Anterior cingulate cortex (tissue), 58 donors: Measurements from ENCODE around the gene MEX3C.

Experiments
- DNase-seq, 58 donors: peaks; one replicate each; lab custom pipeline; 2025; lab: John Stamatoyannopoulos, UW

MEX3C gene

DNA sequence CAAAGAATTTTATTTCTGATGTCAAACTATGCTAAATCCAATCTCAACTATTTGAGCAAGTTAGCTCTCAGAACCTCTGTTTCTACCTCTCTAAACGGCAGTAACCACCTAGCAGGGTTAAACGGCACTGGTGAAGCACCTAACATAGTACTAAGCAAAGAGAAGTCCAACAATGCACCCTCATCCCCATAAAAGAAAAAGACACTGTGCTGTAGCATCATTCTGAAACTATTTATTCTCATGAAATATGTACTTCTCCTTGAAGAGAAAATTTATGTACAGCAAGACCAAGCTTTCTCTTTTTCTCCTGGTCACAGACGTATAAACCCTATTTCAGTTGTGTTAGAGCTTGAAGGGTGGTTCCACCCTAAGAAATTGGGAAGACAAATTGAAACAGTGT is 4.8 kb downstream of the MEX3C start:
- no peak for DNase-seq

GRCh38 chr18:51192026-51192425 is 5.5 kb downstream of the MEX3C start:
- DNase-seq = no peak

DNA sequence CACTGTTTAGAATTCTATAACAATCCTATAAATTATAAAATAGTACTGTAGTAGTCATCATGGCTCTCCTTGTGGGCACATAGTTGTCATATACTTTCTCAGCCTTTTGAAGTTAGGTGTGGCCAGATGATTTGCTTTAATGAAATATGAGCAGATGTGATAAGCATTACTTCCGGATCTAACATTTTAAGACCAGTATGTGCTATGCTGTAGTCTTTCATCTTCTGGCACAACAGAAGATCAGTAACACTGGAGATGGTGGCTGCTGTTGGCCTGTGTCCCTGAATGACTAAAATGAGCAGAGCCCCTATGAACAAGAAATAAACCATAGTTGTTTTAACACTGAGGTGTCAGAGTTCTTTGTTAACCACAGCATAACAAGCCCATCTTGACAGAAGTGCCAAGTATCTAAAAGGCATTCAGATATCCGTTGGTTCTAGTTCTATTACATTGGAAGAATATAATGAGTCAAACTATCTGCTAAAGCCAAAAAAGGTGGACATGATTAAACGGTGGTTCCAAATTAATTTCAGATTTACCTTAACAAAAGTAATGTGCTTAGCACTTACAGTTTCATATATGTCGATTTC is 6.3 kb downstream of the MEX3C start:
- DNase-seq = no peak

- DNase-seq = no peak
Measured at GRCh38 chr18:51190000-51190399, 7.5 kb downstream of the MEX3C start.

DNA sequence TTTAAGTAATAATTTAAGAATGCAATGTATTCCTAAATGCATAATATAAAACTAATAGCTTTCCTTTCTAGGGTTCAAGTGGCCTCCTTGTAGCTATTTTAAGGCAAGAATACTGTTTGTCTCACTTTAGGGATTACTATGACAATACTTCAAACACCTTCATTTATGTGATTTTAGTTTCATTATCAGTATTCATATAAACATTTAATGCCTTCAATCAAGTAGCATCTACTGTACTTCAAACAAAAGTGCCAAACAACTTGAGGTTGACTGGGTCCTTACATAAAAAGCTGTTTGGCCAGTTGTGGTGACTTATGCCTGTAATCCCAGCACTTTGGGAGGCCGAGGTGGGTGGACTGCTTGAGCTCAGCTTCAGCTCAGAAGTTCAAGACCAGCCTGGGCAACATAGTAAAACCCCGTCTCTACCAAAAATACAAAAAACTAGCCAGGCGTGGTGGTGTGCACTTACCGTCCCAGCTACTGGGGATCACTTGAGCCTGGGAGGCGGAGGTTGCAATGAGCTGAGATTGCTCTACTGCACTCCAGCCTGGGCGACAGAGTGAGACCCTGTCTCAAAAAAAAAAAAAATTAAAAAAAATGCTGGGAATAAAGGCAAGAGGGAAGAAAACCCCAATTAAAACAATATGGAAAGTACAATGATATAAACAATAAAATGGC is 9.3 kb downstream of the MEX3C start:
- DNase-seq = no peak

DNA sequence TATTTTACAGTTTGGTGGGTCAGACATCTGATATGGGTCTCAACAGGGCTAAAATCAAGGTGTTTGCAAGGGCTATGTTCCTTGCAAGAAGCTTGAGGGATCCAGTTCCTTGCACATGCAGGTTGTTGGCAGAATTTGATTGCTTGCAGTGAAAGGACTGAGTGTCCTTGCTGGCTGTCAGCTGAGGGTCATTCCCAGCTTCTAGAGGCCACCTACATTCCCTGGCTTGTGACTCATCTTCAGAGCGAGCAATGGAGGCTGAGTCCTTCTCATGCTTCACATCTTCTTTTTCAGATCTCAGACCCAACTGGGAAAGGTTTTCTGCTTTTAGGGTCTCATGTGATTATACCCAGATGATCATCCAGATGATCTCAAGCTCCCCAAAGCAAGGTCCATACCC is 12.4 kb downstream of the MEX3C start:
- no peak for DNase-seq

GRCh38 chr18:51184091-51184457 is 13.4 kb downstream of the MEX3C start:
- no peak for DNase-seq

DNA sequence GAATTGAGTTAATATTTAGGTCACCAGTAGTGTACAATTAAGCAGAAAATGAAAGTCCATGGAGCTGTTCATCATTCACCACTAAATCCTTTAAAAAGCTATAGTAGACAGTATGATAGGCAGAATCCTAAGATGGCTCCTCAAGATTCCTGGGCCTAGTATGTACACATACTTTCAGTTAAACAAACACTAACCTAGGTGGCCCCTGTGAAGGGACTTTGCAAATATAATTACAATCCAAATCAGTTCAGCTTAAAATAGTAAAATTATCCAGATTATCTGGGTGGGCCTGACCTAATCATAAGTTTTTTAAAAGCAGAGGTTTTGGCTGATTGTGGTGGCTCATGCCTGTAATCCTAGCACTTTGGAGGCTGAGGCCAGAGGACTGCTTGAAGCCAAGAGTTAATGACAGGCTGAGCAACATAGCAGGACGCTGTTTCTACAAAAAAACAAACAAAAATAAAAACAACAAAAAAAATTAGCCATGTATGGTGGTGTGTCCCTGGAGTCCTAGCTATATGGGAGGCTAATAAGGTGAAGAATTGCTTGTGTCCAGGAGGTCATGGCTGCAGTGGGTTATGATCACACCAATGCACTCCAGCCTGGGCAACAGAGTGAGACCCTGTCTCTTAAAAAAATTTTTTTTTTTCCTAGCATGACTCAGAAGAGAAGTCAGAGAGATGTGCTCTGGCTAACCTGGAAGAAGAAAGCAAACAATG is 13.9 kb downstream of the MEX3C start:
- DNase-seq = no peak

- DNase-seq = no peak
Measured at GRCh38 chr18:51182824-51183223, 14.7 kb downstream of the MEX3C start.

DNA sequence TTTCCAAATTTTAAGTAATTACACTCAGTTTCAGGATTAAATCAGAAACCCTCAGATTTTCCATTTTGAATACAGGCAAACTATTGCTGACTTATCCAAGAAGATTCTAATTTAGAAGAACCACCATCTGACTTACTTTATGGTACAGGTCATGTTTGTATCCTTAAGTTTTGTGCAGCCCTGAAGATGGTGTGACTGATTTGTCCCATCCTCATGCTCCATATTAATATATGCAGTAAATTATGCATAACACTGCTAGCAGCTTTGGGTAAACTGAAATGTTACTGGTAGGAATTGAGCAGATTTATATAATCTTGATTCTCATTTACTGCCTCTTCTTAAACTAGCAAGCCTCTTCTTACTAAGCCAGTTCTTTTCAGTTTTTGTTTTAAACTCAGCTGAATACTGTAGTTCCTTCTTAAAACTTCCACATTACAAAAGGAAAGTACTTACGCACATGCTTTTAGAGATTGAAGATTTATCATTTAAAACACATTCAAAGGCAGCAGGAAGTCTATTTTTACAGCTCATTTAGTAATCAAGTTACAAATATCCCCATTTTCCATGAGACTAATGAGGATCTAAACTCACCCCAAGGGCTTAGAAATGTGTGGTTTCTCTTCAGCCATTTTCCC is 25.7 kb downstream of the MEX3C start:
- no peak for DNase-seq

- DNase-seq = no peak
Measured at GRCh38 chr18:51171223-51171622, 26.3 kb downstream of the MEX3C start.

DNA sequence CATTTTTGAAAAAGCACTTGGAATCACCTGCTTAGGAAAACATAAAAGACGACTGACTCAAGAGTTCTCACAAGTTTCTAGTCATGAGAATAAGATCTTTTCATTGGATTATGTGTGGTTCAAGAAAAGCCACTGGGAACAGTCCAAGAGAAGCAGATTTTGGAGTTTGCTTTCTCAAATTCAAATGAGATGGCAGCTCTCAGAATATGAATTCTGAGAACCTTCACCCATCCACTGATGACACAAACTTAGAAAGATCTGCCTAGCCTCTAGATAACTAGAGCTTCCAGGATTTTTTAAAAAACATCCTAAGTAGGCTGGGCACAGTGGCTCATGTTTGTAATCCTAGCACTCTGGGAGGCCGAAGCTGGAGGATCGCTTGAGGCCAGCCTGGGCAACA is 26.8 kb downstream of the MEX3C start:
- no peak for DNase-seq

- DNase-seq = no peak
Measured at GRCh38 chr18:51169731-51170130, 27.8 kb downstream of the MEX3C start.

- no peak for DNase-seq
Measured at GRCh38 chr18:51168960-51169662, 28.4 kb downstream of the MEX3C start.

- DNase-seq = no peak
Measured at GRCh38 chr18:51168026-51168742, 29.3 kb downstream of the MEX3C start.

DNA sequence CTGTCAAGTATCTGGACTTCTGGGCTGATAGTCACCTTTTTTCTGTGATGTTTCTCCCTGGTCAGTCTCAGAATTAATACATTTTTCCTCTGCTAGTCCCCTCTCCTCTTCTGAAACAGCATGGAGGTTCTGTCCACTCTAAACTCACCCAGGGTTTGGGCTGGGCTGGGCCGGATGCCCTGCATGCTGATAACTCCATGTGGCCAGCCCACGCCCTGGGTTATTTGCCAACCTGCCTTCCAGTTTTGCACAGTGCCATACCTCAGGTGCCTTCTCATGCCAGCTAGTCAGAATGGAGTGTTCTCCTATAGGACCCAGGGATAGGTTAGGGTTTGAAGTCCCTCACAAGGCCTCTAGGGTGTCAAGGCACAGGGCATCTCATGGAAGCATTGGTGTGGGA is 32.2 kb downstream of the MEX3C start:
- no peak for DNase-seq

DNA sequence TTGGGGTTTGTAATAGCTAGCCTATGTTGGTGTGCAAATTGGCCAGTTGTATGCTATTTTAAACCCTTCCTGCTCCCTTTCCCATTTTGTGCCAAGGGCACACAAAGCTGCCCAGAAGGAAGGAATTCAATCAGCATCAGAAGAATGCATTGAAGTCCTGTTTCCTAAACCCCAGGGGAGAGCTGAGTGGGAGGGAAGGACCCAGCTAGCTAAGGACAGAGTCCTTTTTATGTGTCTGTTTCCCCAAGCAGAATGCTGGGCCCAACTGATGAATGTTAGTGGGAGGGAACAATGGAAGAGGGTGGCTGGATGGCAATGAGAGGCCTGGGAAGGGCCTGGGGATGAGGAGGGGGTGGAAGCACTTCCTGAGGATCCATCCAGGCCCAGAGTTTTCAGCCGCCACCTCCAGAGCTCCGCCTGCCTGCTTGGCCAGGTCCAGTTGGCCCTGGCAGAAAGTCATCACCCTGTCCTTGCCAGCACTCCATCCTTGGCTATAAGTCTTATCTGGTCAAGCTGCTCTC is 32.7 kb downstream of the MEX3C start:
- DNase-seq = no peak

- DNase-seq = no peak
Measured at GRCh38 chr18:51164342-51164741, 33.1 kb downstream of the MEX3C start.

DNA sequence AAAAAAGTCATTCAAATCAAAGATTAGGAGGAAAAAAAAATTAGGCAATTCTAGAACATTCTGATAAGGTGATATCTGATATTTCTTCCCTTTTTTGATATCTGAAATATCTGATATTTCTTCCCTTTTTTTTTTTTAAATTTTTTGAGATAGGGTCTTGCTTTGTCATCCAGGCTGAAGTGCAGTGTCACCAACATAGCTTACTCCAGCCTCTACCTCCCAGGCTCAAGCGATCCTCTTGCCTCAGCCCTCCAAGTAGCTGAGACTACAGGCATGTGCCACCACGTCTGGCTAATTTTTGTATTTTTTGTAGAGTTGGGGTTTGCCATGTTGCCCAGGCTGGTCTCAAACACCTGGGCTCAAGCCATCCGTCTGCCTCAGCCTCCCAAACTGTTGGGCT is 33.9 kb downstream of the MEX3C start:
- DNase-seq = no peak

DNA sequence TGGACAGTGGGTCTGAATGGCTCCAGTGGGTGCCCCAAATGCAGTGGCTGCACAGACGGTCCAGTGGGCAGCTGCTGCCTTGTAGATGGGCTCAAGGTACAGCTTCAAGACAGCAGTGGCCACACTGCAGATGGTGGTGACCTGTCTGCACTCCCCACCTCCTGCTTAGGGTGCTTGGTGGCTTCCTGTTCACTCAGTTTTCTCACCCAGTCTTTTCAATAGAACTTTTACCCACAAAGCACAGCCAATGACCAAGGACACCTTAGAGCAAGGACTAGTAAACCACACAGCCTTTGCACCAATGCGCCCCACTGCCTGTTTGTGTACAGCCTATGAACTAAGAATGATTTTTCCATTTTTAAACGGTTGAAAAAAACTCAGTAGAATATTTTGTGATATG is 34.9 kb downstream of the MEX3C start:
- DNase-seq = no peak
